ENCODE measurements around the gene RGS10.

DNA sequence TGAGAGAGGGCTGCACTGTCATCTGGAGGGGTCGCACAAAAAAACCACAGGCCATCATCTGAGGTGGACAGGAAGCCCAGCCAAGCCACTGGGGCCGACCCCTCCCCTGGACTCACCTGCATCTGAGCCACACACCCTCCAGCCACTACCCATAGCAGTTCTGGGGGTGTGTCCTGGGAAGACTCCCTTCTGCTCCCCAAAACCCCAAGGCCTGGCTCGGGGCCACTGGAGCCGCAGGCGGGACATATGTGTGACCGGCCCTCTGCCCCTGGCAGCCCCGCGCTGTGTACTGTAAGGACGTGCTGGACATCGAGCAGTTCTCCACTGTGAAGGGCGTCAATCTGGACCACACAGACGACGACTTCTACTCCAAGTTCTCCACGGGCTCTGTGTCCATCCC lies 90.1 kb downstream of the RGS10 start:
- TF ChIP-seq ZNF416 (CRISPR knock-in tag; IDR thresholded peaks at IDR 0.05) (no peak), FOXP4 (CRISPR knock-in tag; IDR thresholded peaks at IDR 0.05) (no peak)
- TF ChIP-seq, protein P1, sequence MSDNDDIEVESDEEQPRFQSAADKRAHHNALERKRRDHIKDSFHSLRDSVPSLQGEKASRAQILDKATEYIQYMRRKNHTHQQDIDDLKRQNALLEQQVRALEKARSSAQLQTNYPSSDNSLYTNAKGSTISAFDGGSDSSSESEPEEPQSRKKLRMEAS (CRISPR knock-in tag; IDR thresholded peaks at IDR 0.05), result no peak
- TF ChIP-seq, protein P2, sequence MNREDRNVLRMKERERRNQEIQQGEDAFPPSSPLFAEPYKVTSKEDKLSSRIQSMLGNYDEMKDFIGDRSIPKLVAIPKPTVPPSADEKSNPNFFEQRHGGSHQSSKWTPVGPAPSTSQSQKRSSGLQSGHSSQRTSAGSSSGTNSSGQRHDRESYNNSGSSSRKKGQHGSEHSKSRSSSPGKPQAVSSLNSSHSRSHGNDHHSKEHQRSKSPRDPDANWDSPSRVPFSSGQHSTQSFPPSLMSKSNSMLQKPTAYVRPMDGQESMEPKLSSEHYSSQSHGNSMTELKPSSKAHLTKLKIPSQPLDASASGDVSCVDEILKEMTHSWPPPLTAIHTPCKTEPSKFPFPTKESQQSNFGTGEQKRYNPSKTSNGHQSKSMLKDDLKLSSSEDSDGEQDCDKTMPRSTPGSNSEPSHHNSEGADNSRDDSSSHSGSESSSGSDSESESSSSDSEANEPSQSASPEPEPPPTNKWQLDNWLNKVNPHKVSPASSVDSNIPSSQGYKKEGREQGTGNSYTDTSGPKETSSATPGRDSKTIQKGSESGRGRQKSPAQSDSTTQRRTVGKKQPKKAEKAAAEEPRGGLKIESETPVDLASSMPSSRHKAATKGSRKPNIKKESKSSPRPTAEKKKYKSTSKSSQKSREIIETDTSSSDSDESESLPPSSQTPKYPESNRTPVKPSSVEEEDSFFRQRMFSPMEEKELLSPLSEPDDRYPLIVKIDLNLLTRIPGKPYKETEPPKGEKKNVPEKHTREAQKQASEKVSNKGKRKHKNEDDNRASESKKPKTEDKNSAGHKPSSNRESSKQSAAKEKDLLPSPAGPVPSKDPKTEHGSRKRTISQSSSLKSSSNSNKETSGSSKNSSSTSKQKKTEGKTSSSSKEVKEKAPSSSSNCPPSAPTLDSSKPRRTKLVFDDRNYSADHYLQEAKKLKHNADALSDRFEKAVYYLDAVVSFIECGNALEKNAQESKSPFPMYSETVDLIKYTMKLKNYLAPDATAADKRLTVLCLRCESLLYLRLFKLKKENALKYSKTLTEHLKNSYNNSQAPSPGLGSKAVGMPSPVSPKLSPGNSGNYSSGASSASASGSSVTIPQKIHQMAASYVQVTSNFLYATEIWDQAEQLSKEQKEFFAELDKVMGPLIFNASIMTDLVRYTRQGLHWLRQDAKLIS (CRISPR knock-in tag; IDR thresholded peaks at IDR 0.05; ENCODE audit: borderline replicate concordance), result no peak
- TF ChIP-seq, protein P3, sequence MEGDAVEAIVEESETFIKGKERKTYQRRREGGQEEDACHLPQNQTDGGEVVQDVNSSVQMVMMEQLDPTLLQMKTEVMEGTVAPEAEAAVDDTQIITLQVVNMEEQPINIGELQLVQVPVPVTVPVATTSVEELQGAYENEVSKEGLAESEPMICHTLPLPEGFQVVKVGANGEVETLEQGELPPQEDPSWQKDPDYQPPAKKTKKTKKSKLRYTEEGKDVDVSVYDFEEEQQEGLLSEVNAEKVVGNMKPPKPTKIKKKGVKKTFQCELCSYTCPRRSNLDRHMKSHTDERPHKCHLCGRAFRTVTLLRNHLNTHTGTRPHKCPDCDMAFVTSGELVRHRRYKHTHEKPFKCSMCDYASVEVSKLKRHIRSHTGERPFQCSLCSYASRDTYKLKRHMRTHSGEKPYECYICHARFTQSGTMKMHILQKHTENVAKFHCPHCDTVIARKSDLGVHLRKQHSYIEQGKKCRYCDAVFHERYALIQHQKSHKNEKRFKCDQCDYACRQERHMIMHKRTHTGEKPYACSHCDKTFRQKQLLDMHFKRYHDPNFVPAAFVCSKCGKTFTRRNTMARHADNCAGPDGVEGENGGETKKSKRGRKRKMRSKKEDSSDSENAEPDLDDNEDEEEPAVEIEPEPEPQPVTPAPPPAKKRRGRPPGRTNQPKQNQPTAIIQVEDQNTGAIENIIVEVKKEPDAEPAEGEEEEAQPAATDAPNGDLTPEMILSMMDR (IDR thresholded peaks at IDR 0.05), result no peak

All from WTC11 (cell line).